H1 (cell line): ENCODE data around the gene SPEF1. TPM values are rescaled to one million over a fixed set of nuclear protein-coding genes. Genes with fewer than 3 reads are reported as not detected.

Experiments used
- GTF2F1 ChIP-seq: IDR thresholded peaks from 2 replicates; pipeline ENCODE4 v1.6.1; 2012; ENCODE audit warnings: low read depth, low read length, improper control_type of control experiment, borderline replicate concordance
- polyA plus RNA-seq, 7 experiments: library from polyadenylated mRNA; depleted of rRNA in 3 of 7; stranded (reverse) in 5 of 7; unstranded in 2 of 7; fragments of >200 nt in 5 of 7; fragments of 200-250 nt in 2 of 7; gene quantifications; 1 replicate in 5 of 7; 2 replicates in 1 of 7; 4 replicates in 1 of 7; pipeline versions ENCODE4 v1.2.1 to v1.2.3, GENCODE V29; 2011 to 2013; ENCODE audit warnings: missing spikeins in 2 of 7, mixed read lengths in 2 of 7
- total RNA-seq: library from RNA; stranded (reverse); fragmentation: NEBNext Ultra II Directional; extraction: Animal tissue kit (Norgen Biotek cat#: 25700); gene quantifications from 2 replicates; pipeline ENCODE4 v1.2.1, GENCODE V29; 2021

SPEF1 gene
- total and polyA plus RNA-seq, 2 of the 8 experiments (the other 6 are each of a cell fraction or from before 2014, with no cell fraction given), result 0.51 to 0.71 TPM

DNA sequence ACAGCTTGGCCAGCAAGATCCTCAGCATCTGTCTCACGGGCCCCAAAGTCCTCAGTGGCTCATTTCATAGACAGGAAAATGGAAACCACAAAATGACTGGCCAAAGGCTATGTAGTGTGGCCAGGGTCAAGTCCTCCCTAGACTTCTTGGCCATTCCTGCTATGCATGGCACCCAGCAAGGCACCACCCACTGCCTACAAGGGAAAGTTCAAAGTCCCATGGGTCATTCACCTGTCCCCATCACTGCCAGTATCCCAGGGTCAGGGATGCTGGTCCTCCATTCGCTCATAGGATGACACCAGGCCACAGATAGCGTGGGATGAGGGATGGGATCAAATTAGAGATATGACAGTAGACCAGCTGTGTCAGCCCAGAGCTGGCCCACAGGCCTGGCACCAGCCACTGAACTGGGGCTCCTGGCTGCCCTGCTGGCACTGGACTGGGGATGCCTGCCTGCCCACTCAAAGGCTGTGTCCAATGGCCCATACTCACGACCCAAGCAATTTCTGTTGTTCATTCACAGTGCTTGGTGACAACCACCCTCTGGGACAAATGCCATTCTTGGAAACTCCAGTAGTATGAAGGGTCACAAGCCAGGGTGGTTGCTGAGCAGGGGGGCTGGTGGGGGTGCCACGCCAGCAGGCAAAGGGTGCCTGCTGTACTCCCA lies 25.3 kb downstream of the SPEF1 start (continued):
- TF ChIP-seq GTF2F1, result no peak
